Measurements from ENCODE around the gene GHR. TPM values are rescaled to one million over a fixed set of nuclear protein-coding genes. Genes with fewer than 3 reads are reported as not detected.

GHR gene
- total RNA-seq, 1 experiment from 2014 or later: 2.2 TPM

DNA sequence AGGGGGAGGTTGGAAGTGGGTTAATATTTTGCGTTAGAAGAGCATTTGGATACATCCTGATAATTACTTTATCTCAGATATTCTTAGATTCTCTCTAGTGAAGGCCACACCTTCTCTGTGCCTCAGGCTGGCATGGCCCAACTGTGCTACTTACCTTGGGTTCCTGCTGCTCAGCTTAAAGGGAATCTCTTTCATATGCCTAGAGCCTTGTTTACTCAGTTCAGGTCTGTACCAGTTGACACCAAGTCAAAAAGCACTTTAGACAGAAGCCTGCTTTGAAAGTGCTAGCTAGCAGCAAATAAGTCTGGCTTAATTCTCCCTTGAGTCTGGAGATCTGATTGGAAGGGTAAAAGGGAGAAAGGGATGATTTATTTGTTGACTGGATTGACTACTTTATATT lies 74.8 kb downstream of the GHR start:
- Histone ChIP-seq H3K4me1 (ENCODE audit: insufficient read depth, low read length) (peaks cover 24% of the 10 kb centered on the region), H3K9ac (ENCODE audit: low read length) (no peak overlapping the region), H2AFZ (ENCODE audit: low read length) (no peak overlapping the region), H3K27ac (ENCODE audit: low read length) (no peak overlapping the region), H3K9me3 (ENCODE audit: low read length) (no peaks in the 10 kb centered on the region), H3K9me2 (replicated peaks; ENCODE audit: low read length) (no peaks in the 10 kb centered on the region), H3F3A (ENCODE audit: low read length, unreplicated experiment) (no peaks in the 10 kb centered on the region), H3K79me2 (ENCODE audit: low read length) (no peaks in the 10 kb centered on the region), H3K4me3 (ENCODE audit: low read length) (no peak overlapping the region), H3K36me3 (ENCODE audit: low read depth, low read length) (no peaks in the 10 kb centered on the region), H3K27me3 (ENCODE audit: low read length) (no peaks in the 10 kb centered on the region), H3K4me2 (ENCODE audit: low read length) (no peak overlapping the region), H4K20me1 (ENCODE audit: low read length) (no peaks in the 10 kb centered on the region)
- ChIA-PET CTCF (no interaction called here), POLR2A (ENCODE audit: unreplicated experiment) (no interaction called here)
- no peak for DNase-seq
- BruUV-seq (replicated peaks): no TSS peak
- TF ChIP-seq, protein P1, sequence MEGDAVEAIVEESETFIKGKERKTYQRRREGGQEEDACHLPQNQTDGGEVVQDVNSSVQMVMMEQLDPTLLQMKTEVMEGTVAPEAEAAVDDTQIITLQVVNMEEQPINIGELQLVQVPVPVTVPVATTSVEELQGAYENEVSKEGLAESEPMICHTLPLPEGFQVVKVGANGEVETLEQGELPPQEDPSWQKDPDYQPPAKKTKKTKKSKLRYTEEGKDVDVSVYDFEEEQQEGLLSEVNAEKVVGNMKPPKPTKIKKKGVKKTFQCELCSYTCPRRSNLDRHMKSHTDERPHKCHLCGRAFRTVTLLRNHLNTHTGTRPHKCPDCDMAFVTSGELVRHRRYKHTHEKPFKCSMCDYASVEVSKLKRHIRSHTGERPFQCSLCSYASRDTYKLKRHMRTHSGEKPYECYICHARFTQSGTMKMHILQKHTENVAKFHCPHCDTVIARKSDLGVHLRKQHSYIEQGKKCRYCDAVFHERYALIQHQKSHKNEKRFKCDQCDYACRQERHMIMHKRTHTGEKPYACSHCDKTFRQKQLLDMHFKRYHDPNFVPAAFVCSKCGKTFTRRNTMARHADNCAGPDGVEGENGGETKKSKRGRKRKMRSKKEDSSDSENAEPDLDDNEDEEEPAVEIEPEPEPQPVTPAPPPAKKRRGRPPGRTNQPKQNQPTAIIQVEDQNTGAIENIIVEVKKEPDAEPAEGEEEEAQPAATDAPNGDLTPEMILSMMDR (conservative IDR thresholded peaks at IDR 0.05; ENCODE audit: low read depth, low read length): no peak
- TF ChIP-seq EZH2phosphoT487 (IDR thresholded peaks at IDR 0.05; ENCODE audit: borderline replicate concordance, low read length) (no peak), EZH2 (IDR thresholded peaks at IDR 0.05; ENCODE audit: low read length, unreplicated experiment) (no peak)
- intact Hi-C loops (cut with micrococcal nuclease): no loop called here
- ATAC-seq: no peak

DNA sequence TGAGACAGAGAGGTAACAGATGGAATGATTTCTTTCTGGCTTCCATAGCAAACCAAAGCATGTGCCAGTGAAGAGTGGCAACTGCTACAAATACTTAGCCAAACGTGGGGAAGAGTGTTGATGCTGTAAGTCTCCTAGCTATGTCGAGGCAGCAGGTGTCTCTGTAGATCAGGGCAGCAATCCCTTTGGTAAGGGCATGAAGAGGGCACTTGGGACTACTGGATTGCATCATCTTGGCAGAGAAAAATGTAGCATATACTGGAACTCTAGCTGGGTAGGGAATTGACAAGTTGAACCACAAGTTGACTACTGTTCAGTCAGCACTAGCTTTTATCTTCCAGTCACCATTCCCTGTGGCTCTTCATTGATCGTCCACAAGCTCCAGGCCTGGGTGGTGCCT lies 75.8 kb downstream of the GHR start:
- ChIA-PET CTCF (no interaction called here), POLR2A (ENCODE audit: unreplicated experiment) (no interaction called here)
- ATAC-seq: no peak
- no peak for DNase-seq
- TF ChIP-seq EZH2 (IDR thresholded peaks at IDR 0.05; ENCODE audit: low read length, unreplicated experiment): no peak
- TF ChIP-seq, protein P1 (conservative IDR thresholded peaks at IDR 0.05; ENCODE audit: low read depth, low read length): no peak
- TF ChIP-seq EZH2phosphoT487 (IDR thresholded peaks at IDR 0.05; ENCODE audit: borderline replicate concordance, low read length): no peak
- no peaks in the 10 kb centered on the region for H3F3A ChIP-seq (ENCODE audit: low read length, unreplicated experiment)
- H3K9ac ChIP-seq (ENCODE audit: low read length): no peak overlapping the region
- H3K4me3 ChIP-seq (ENCODE audit: low read length): no peak overlapping the region
- H3K36me3 ChIP-seq (ENCODE audit: low read depth, low read length): no peaks in the 10 kb centered on the region
- H3K9me2 ChIP-seq (replicated peaks; ENCODE audit: low read length): no peaks in the 10 kb centered on the region
- BruUV-seq (replicated peaks): no TSS peak
- H3K4me2 ChIP-seq (ENCODE audit: low read length): no peak overlapping the region
- H3K79me2 ChIP-seq (ENCODE audit: low read length): no peaks in the 10 kb centered on the region
- H3K27ac ChIP-seq (ENCODE audit: low read length): no peak overlapping the region
- no peaks in the 10 kb centered on the region for H3K9me3 ChIP-seq (ENCODE audit: low read length)
- intact Hi-C loops (cut with micrococcal nuclease): no loop called here
- H2AFZ ChIP-seq (ENCODE audit: low read length): no peak overlapping the region
- H3K4me1 ChIP-seq (ENCODE audit: insufficient read depth, low read length): peaks cover 27% of the 10 kb centered on the region
- no peaks in the 10 kb centered on the region for H4K20me1 ChIP-seq (ENCODE audit: low read length)
- H3K27me3 ChIP-seq (ENCODE audit: low read length): no peaks in the 10 kb centered on the region

DNA sequence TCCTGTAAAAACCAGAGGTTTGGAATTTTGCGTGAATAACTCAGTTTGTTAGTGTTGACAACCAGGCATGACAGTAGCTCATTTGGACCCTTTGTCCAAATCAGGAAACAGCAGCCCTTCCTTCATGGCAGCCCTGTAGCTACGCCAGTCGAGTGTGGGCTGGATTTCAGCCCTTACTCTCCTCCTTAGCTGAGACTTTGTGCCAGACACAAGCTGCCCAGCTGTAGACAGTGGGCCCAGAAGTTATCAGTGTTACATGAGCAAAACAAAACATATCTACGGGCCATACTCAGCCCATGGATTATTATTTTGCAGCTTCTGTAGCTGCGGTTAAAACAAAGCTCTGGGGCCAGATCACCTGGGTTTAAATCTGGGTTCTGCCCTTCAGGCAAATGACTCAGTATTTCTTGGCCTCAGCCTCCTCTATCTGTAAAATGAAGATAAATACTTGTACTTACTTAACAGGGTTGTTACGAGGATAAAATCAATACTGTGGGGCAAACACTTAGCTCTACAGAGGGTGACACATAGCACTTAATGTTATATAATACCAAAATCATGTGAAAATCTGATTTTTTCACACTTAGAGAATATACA lies 76.9 kb downstream of the GHR start:
- H2AFZ ChIP-seq (ENCODE audit: low read length): no peak overlapping the region
- POLR2A ChIA-PET (ENCODE audit: unreplicated experiment): no interaction called here
- H3K4me1 ChIP-seq (ENCODE audit: insufficient read depth, low read length): peaks cover 22% of the 10 kb centered on the region
- TF ChIP-seq EZH2phosphoT487 (IDR thresholded peaks at IDR 0.05; ENCODE audit: borderline replicate concordance, low read length): no peak
- TF ChIP-seq, protein P1 (conservative IDR thresholded peaks at IDR 0.05; ENCODE audit: low read depth, low read length): no peak
- TF ChIP-seq EZH2 (IDR thresholded peaks at IDR 0.05; ENCODE audit: low read length, unreplicated experiment): no peak
- no peaks in the 10 kb centered on the region for H3K79me2 ChIP-seq (ENCODE audit: low read length)
- no peak overlapping the region for H3K4me3 ChIP-seq (ENCODE audit: low read length)
- intact Hi-C loops (cut with micrococcal nuclease): loop anchor here (2.0 to 10.0 kb wide), 4 partner anchors 63 to 275 kb away; no protein-coding TSS in a partner anchor
- no peak overlapping the region for H3K9ac ChIP-seq (ENCODE audit: low read length)
- H3K27me3 ChIP-seq (ENCODE audit: low read length): no peaks in the 10 kb centered on the region
- H3K36me3 ChIP-seq (ENCODE audit: low read depth, low read length): no peaks in the 10 kb centered on the region
- BruUV-seq (replicated peaks): no TSS peak
- peak; percentile 79 for DNase-seq
- H3K27ac ChIP-seq (ENCODE audit: low read length): peak overlapping the region; percentile 31
- H3F3A ChIP-seq (ENCODE audit: low read length, unreplicated experiment): no peaks in the 10 kb centered on the region
- peak; percentile 93 for ATAC-seq
- peak overlapping the region; percentile 51 for H3K4me2 ChIP-seq (ENCODE audit: low read length)
- no peaks in the 10 kb centered on the region for H3K9me2 ChIP-seq (replicated peaks; ENCODE audit: low read length)
- CTCF ChIA-PET: no interaction called here
- H3K9me3 ChIP-seq (ENCODE audit: low read length): no peaks in the 10 kb centered on the region
- H4K20me1 ChIP-seq (ENCODE audit: low read length): no peaks in the 10 kb centered on the region

Data from PC-3 (cell line).